ENCODE results near the gene MYZAP.

DNA sequence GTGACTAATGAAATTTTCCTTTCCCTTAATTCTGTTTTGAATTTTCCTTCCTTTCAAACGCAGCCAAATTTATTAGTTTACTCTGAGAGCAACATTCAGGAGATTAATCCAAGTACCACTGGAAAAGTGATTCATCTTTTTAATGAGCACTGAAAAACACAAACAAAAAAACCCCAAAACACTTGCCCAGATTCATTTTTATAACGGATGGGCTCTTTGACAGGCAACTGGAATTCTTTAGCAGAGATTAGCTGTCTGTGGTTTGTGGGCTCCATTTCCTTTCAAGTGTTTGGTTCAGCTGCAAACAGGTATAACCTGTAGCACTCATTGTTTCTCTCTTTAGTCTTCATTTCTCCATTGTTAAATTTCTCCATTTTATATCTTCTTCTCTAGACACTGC is 111.7 kb downstream of the MYZAP start:
- TF ChIP-seq CTCF (IDR thresholded peaks at IDR 0.05) = no peak
- TF ChIP-seq EZH2phosphoT487 (IDR thresholded peaks at IDR 0.05) = no peak

Data from neural progenitor cell (in vitro differentiated cells).